Stomach smooth muscle (tissue), 2 donors: Measurements from ENCODE around the gene SLC29A3.

Experiments
- H3K27ac ChIP-seq: one replicate; pipeline ENCODE4 v1.7.0; 2013; ENCODE audit warnings: mild to moderate bottlenecking, low read length, inconsistent platforms
- H3K27me3 ChIP-seq, 2 donors: one replicate each; pipeline ENCODE4 v1.7.0; 2013; ENCODE audit warnings: low read length in 2 of 2; ENCODE audit not compliant: insufficient read depth in 2 of 2, control insufficient read depth in 1 of 2
- H3K36me3 ChIP-seq, 2 donors: one replicate each; pipeline ENCODE4 v1.7.0; 2013; ENCODE audit warnings: low read length in 2 of 2; ENCODE audit not compliant: control insufficient read depth in 2 of 2, insufficient read depth in 2 of 2
- H3K4me1 ChIP-seq: one replicate; pipeline ENCODE4 v1.7.0; 2013; ENCODE audit warnings: low read length; ENCODE audit not compliant: control insufficient read depth, insufficient read depth
- H3K4me3 ChIP-seq, 2 donors: one replicate each; pipeline ENCODE4 v1.7.0; 2013; ENCODE audit warnings: low read length in 2 of 2
- H3K9ac ChIP-seq, 2 donors: one replicate each; pipeline ENCODE4 v1.7.0; 2013; ENCODE audit warnings: low read length in 2 of 2, mild to moderate bottlenecking in 1 of 2
- H3K9me3 ChIP-seq, 2 donors: one replicate each; pipeline ENCODE4 v1.7.0; 2013; ENCODE audit warnings: low read length in 2 of 2; ENCODE audit not compliant: control insufficient read depth in 2 of 2
- donor health status: healthy.
- donor health status: Pancreatic carcinoma.

SLC29A3 gene

GRCh38 chr10:71277914-71278665 is 41.0 kb upstream of the SLC29A3 start:
- no peak overlapping the region for H3K27ac ChIP-seq
- H3K9me3 ChIP-seq: no peaks in the 10 kb centered on the region
- H3K9ac ChIP-seq: no peak overlapping the region
- H3K36me3 ChIP-seq: peaks cover 0 to 2% of the 10 kb centered on the region in 2 donors
- H3K4me1 ChIP-seq: no peaks in the 10 kb centered on the region
- no peak overlapping the region for H3K4me3 ChIP-seq
- H3K27me3 ChIP-seq: no peaks in the 10 kb centered on the region

DNA sequence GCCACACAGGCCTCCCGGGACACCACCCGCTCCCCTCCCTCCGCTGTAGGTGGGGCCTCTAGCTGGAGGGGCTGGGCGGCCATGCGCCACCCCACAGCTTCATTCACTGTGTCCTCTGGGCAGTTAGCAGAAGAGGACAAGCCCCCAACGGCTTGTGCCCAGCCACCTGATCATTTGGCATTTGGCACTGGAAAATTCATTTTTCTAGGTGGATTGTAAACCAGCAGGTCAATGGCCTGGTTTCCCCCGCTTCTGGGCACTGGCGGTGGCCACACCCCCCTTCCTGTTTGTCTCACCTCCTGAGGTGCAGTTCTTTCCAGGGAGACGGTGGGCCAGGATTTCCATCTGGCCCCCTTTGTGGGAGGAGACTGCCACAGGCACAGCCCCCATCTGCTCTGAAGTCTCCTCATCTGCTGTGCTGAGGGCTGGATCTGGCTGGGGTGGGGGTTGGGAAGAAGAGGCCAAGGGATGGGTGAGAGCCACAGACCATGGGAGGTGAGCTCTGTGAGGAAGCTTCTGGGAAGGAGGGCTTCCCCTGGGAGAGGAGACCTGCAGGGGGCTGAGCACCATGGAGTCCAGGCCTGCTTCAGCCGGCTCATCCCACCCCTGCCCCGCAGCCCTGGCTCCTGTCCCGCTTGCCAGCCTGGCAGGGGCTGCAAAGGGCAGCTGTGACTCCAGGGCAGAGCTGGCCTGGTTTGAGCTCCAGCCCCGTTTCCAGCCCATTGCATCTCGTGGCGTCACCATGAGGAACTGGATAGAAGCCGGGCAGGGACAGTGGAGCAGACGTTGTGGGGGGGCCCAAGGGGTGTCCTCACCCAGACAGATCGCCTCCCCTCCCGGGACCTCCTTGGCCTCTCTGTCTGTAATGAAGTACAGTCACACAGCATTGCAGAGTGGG is 40.1 kb upstream of the SLC29A3 start:
- Histone ChIP-seq H3K27ac (no peak overlapping the region), H3K27me3 (no peaks in the 10 kb centered on the region), H3K9me3 (no peaks in the 10 kb centered on the region), H3K36me3 (peaks cover 0 to 2% of the 10 kb centered on the region in 2 donors), H3K4me3 (no peak overlapping the region), H3K4me1 (no peaks in the 10 kb centered on the region), H3K9ac (no peak overlapping the region)

GRCh38 chr10:71279590-71280170 is 39.4 kb upstream of the SLC29A3 start:
- Histone ChIP-seq H3K36me3 (peaks cover 0 to 2% of the 10 kb centered on the region in 2 donors), H3K9ac (no peak overlapping the region), H3K4me1 (no peaks in the 10 kb centered on the region), H3K4me3 (no peak overlapping the region), H3K27ac (no peak overlapping the region), H3K27me3 (no peaks in the 10 kb centered on the region), H3K9me3 (no peaks in the 10 kb centered on the region)

GRCh38 chr10:71280216-71280615 is 38.8 kb upstream of the SLC29A3 start:
- Histone ChIP-seq H3K9me3 (no peaks in the 10 kb centered on the region), H3K36me3 (peaks cover 0 to 2% of the 10 kb centered on the region in 2 donors), H3K4me1 (no peaks in the 10 kb centered on the region), H3K4me3 (no peak overlapping the region), H3K27ac (no peak overlapping the region), H3K9ac (no peak overlapping the region), H3K27me3 (no peaks in the 10 kb centered on the region)

DNA sequence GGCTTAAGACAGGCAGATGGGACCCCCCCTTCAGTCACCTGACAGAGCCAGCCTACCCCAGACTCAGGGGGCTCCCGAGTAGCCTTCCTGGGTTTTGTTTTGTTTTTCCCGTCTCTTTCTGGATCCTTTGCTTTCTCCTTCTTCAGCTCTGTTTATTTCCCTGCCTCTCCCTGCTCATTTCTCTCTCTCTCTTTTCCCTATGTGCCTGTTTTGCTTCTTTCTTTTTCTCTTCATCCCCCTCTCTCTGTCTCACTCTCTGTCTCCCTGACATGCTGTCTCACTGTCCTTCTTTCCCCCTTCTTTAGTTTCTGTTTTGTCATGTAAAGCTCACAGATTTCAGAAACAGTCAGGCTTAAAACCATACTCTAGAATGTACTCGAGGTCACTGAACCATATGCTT is 38.2 kb upstream of the SLC29A3 start:
- H3K9me3 ChIP-seq: no peaks in the 10 kb centered on the region
- H3K4me1 ChIP-seq: no peaks in the 10 kb centered on the region
- no peak overlapping the region for H3K4me3 ChIP-seq
- H3K27ac ChIP-seq: no peak overlapping the region
- H3K9ac ChIP-seq: no peak overlapping the region
- H3K36me3 ChIP-seq: peaks cover 0 to 2% of the 10 kb centered on the region in 2 donors
- H3K27me3 ChIP-seq: no peaks in the 10 kb centered on the region

- Histone ChIP-seq H3K27me3 (no peaks in the 10 kb centered on the region), H3K4me1 (no peaks in the 10 kb centered on the region), H3K36me3 (peaks cover 0 to 4% of the 10 kb centered on the region in 2 donors), H3K9ac (no peak overlapping the region), H3K4me3 (no peak overlapping the region), H3K9me3 (no peaks in the 10 kb centered on the region), H3K27ac (no peak overlapping the region)
Measured at GRCh38 chr10:71281646-71282322, 37.3 kb upstream of the SLC29A3 start.

GRCh38 chr10:71282323-71282680 is 36.8 kb upstream of the SLC29A3 start:
- Histone ChIP-seq H3K27ac (no peak overlapping the region), H3K9me3 (no peaks in the 10 kb centered on the region), H3K4me1 (no peaks in the 10 kb centered on the region), H3K27me3 (no peaks in the 10 kb centered on the region), H3K4me3 (no peak overlapping the region), H3K36me3 (peaks cover 0 to 4% of the 10 kb centered on the region in 2 donors), H3K9ac (no peak overlapping the region)

GRCh38 chr10:71283410-71283809 is 35.6 kb upstream of the SLC29A3 start:
- H3K9me3 ChIP-seq: no peaks in the 10 kb centered on the region
- no peak overlapping the region for H3K4me3 ChIP-seq
- peaks cover 2 to 6% of the 10 kb centered on the region in 2 donors for H3K36me3 ChIP-seq
- no peaks in the 10 kb centered on the region for H3K27me3 ChIP-seq
- no peaks in the 10 kb centered on the region for H3K4me1 ChIP-seq
- H3K27ac ChIP-seq: no peak overlapping the region
- H3K9ac ChIP-seq: no peak overlapping the region

DNA sequence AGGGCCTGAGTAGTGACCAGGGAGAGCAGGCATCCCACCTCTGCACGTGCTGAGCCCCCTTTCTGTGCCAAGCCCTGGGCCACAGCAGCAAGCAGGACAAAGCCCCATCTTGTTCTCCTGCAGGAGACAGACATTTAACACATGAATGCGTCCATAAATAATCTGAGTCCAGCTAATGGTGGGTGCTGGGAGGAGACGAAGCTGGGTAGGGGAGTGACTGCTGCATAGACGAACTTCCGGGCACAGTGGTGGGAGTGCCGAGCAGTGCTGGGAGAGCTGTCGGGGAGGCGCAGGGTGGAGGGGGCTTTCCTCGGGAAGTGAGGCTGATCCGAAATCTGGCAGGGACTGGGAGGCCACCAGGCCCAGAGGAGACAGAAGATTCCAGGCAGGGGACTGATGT is 35.2 kb upstream of the SLC29A3 start:
- no peak overlapping the region for H3K9ac ChIP-seq
- peaks cover 4 to 6% of the 10 kb centered on the region in 2 donors for H3K36me3 ChIP-seq
- no peaks in the 10 kb centered on the region for H3K9me3 ChIP-seq
- H3K27ac ChIP-seq: no peak overlapping the region
- no peak overlapping the region for H3K4me3 ChIP-seq
- no peaks in the 10 kb centered on the region for H3K4me1 ChIP-seq
- no peaks in the 10 kb centered on the region for H3K27me3 ChIP-seq

- Histone ChIP-seq H3K27me3 (no peaks in the 10 kb centered on the region), H3K9me3 (no peaks in the 10 kb centered on the region), H3K4me1 (no peaks in the 10 kb centered on the region), H3K27ac (no peak overlapping the region), H3K9ac (no peak overlapping the region), H3K36me3 (peaks cover 4 to 6% of the 10 kb centered on the region in 2 donors), H3K4me3 (no peak overlapping the region)
Measured at GRCh38 chr10:71284544-71285179, 34.4 kb upstream of the SLC29A3 start.
